Occipital lobe (tissue), 2 donors: ENCODE data around the gene TAF1. TPM values are rescaled to one million over a fixed set of nuclear protein-coding genes. Genes with fewer than 3 reads are reported as not detected.
"Not testable (repeated sequence)": the region's sequence is repeated elsewhere in the genome, so short reads cannot be mapped to it uniquely, and the experiment has no call there.

Experiments
- DNase-seq: peaks from one replicate; lab custom pipeline; 2025; lab: John Stamatoyannopoulos, UW
- total RNA-seq: library from RNA; depleted of rRNA; stranded (reverse); fragments of >200 nt; gene quantifications from one replicate; pipeline ENCODE4 v1.2.3, GENCODE V29; 2014

Gene TAF1
- total RNA-seq, 1 donor from 2014 or later = 56.9 TPM

- no peak for DNase-seq
These were observed 54.5 kb downstream of the TAF1 start for GRCh38 chrX:71420686-71421085.

GRCh38 chrX:71432733-71433132, 66.6 kb downstream of the TAF1 start:
- DNase-seq = no peak

GRCh38 chrX:71438750-71439149, 72.6 kb downstream of the TAF1 start:
- DNase-seq = no peak

- no peak for DNase-seq
These were observed 73.3 kb downstream of the TAF1 start for GRCh38 chrX:71439420-71439819.

- no peak for DNase-seq
These were observed 73.7 kb downstream of the TAF1 start for GRCh38 chrX:71439896-71440295.

GRCh38 chrX:71440401-71440800, 74.2 kb downstream of the TAF1 start:
- DNase-seq = no peak

- not testable (repeated sequence) for DNase-seq
These were observed 75.7 kb downstream of the TAF1 start for GRCh38 chrX:71441809-71442208.

- no peak for DNase-seq
These were observed 84.4 kb downstream of the TAF1 start for GRCh38 chrX:71450433-71451106.

- DNase-seq = not testable (repeated sequence)
These were observed 85.4 kb downstream of the TAF1 start for GRCh38 chrX:71451518-71451917.

GRCh38 chrX:71453056-71453455, 86.9 kb downstream of the TAF1 start:
- DNase-seq = no peak

- no peak for DNase-seq
These were observed 88.1 kb downstream of the TAF1 start for GRCh38 chrX:71454222-71454621.

- DNase-seq = no peak
These were observed 92.7 kb downstream of the TAF1 start for GRCh38 chrX:71458866-71459265.

GRCh38 chrX:71464968-71465367, 98.8 kb downstream of the TAF1 start:
- no peak for DNase-seq

GRCh38 chrX:71466979-71467523, 100.9 kb downstream of the TAF1 start:
- DNase-seq = no peak

GRCh38 chrX:71475785-71476540, 109.8 kb downstream of the TAF1 start:
- DNase-seq = no peak

- no peak for DNase-seq
These were observed 116.2 kb downstream of the TAF1 start for GRCh38 chrX:71482228-71482958.

- DNase-seq = no peak
These were observed 121.7 kb downstream of the TAF1 start for GRCh38 chrX:71487814-71488213.

GRCh38 chrX:71489540-71489939, 123.4 kb downstream of the TAF1 start:
- no peak for DNase-seq

- DNase-seq = peak; percentile 0
These were observed 126.3 kb downstream of the TAF1 start for GRCh38 chrX:71492231-71493065.

- no peak for DNase-seq
These were observed 127.0 kb downstream of the TAF1 start for GRCh38 chrX:71493111-71493613.

GRCh38 chrX:71495979-71496378, 129.8 kb downstream of the TAF1 start:
- not testable (repeated sequence) for DNase-seq
